Ectodermal cell (in vitro differentiated cells): ENCODE measurements around the gene MDH1B.
A peak's percentile ranks its signal among the peaks of the same experiment; 100 is the strongest.

ENCODE experiments used
- H3K27ac ChIP-seq: 2 replicates; pipeline ENCODE4 v1.7.0; 2013; ENCODE audit warnings: mild to moderate bottlenecking, low read depth, low read length; ENCODE audit not compliant: insufficient read depth, poor library complexity, severe bottlenecking
- H3K27me3 ChIP-seq: 2 replicates; pipeline ENCODE4 v1.7.0; 2013; ENCODE audit warnings: mild to moderate bottlenecking, low read length; ENCODE audit not compliant: insufficient read depth, control insufficient read depth, poor library complexity, severe bottlenecking
- H3K36me3 ChIP-seq: one replicate; pipeline ENCODE4 v1.7.0; 2013; ENCODE audit warnings: low read length; ENCODE audit not compliant: control insufficient read depth, insufficient read depth
- H3K4me1 ChIP-seq: one replicate; pipeline ENCODE4 v1.7.0; 2013; ENCODE audit warnings: low read length; ENCODE audit not compliant: control insufficient read depth, insufficient read depth
- H3K4me3 ChIP-seq: 2 replicates; pipeline ENCODE4 v1.7.0; 2013; ENCODE audit warnings: low read depth, low read length, control low read depth; ENCODE audit not compliant: insufficient read depth
- H3K9me3 ChIP-seq: 2 replicates; pipeline ENCODE4 v1.7.0; 2013; ENCODE audit warnings: mild to moderate bottlenecking, low read length, moderate library complexity; ENCODE audit not compliant: control insufficient read depth
- WGBS, 2 experiments: methylation state at CpG; one replicate each; pipeline ENCODE4 v1.1.7; 2013; ENCODE audit warnings: missing lambda C conversion rate in 2 of 2; 5-methylcytosine and 5-hydroxymethylcytosine counted together

Gene MDH1B

GRCh38 chr2:206766057-206766930 is 1.2 kb upstream of the MDH1B start:
- 42 to 46% methylated on average over 9 to 12 of the region's 12 CpGs for WGBS, 2 experiments
- Histone ChIP-seq H3K4me1 (no peaks in the 10 kb centered on the region), H3K4me3 (peak overlapping the region; percentile 97), H3K9me3 (no peaks in the 10 kb centered on the region), H3K27ac (no peak overlapping the region), H3K36me3 (no peaks in the 10 kb centered on the region), H3K27me3 (peaks cover 5% of the 10 kb centered on the region)

- peaks cover 5% of the 10 kb centered on the region for H3K27me3 ChIP-seq
- H3K4me3 ChIP-seq, result peak overlapping the region; percentile 97
- H3K36me3 ChIP-seq, result no peaks in the 10 kb centered on the region
- WGBS, 2 experiments, result 7 to 8% methylated on average over 18 of the region's 18 CpGs
- H3K4me1 ChIP-seq, result no peaks in the 10 kb centered on the region
- H3K9me3 ChIP-seq, result no peaks in the 10 kb centered on the region
- H3K27ac ChIP-seq, result no peak overlapping the region
Measured at GRCh38 chr2:206764673-206765241, 371 bp downstream of the MDH1B start.

GRCh38 chr2:206756816-206757215 is 8.3 kb downstream of the MDH1B start:
- no peak overlapping the region for H3K4me3 ChIP-seq
- H3K27ac ChIP-seq, result no peak overlapping the region
- no peaks in the 10 kb centered on the region for H3K36me3 ChIP-seq
- no peaks in the 10 kb centered on the region for H3K9me3 ChIP-seq
- WGBS, 2 experiments, result 60 to 69% methylated on average over 1 of the region's 1 CpG
- no peaks in the 10 kb centered on the region for H3K4me1 ChIP-seq
- peaks cover under 1% of the 10 kb centered on the region for H3K27me3 ChIP-seq

GRCh38 chr2:206740800-206741199 is 24.3 kb downstream of the MDH1B start:
- no peaks in the 10 kb centered on the region for H3K36me3 ChIP-seq
- WGBS, 2 experiments, result 65 to 78% methylated on average over 2 of the region's 2 CpGs
- H3K27me3 ChIP-seq, result no peaks in the 10 kb centered on the region
- no peaks in the 10 kb centered on the region for H3K4me1 ChIP-seq
- no peaks in the 10 kb centered on the region for H3K9me3 ChIP-seq
- H3K4me3 ChIP-seq, result no peak overlapping the region
- no peak overlapping the region for H3K27ac ChIP-seq

GRCh38 chr2:206739271-206739670 is 25.9 kb downstream of the MDH1B start:
- H3K27me3 ChIP-seq, result no peaks in the 10 kb centered on the region
- no peak overlapping the region for H3K4me3 ChIP-seq
- H3K9me3 ChIP-seq, result no peaks in the 10 kb centered on the region
- 78 to 87% methylated on average over 2 of the region's 2 CpGs for WGBS, 2 experiments
- no peaks in the 10 kb centered on the region for H3K36me3 ChIP-seq
- H3K27ac ChIP-seq, result no peak overlapping the region
- no peaks in the 10 kb centered on the region for H3K4me1 ChIP-seq

GRCh38 chr2:206736935-206737334 is 28.2 kb downstream of the MDH1B start:
- 94 to 95% methylated on average over 5 of the region's 5 CpGs for WGBS, 2 experiments
- no peaks in the 10 kb centered on the region for H3K36me3 ChIP-seq
- H3K27me3 ChIP-seq, result no peaks in the 10 kb centered on the region
- H3K4me1 ChIP-seq, result no peaks in the 10 kb centered on the region
- H3K9me3 ChIP-seq, result no peaks in the 10 kb centered on the region
- H3K4me3 ChIP-seq, result no peak overlapping the region
- no peak overlapping the region for H3K27ac ChIP-seq

- Histone ChIP-seq H3K9me3 (no peaks in the 10 kb centered on the region), H3K27ac (no peak overlapping the region), H3K4me3 (no peak overlapping the region), H3K36me3 (no peaks in the 10 kb centered on the region), H3K27me3 (no peaks in the 10 kb centered on the region), H3K4me1 (no peaks in the 10 kb centered on the region)
- WGBS, 2 experiments, result 89% methylated on average over 2 of the region's 2 CpGs
Measured at GRCh38 chr2:206733341-206733740, 31.8 kb downstream of the MDH1B start.

GRCh38 chr2:206728277-206729199 is 36.6 kb downstream of the MDH1B start:
- H3K4me1 ChIP-seq, result no peaks in the 10 kb centered on the region
- no peaks in the 10 kb centered on the region for H3K9me3 ChIP-seq
- H3K36me3 ChIP-seq, result no peaks in the 10 kb centered on the region
- WGBS, 2 experiments, result 92 to 94% methylated on average over 7 of the region's 7 CpGs
- no peaks in the 10 kb centered on the region for H3K27me3 ChIP-seq
- no peak overlapping the region for H3K4me3 ChIP-seq
- H3K27ac ChIP-seq, result no peak overlapping the region

- 90 to 96% methylated on average over 2 of the region's 2 CpGs for WGBS, 2 experiments
- no peak overlapping the region for H3K27ac ChIP-seq
- no peaks in the 10 kb centered on the region for H3K27me3 ChIP-seq
- H3K4me1 ChIP-seq, result no peaks in the 10 kb centered on the region
- no peak overlapping the region for H3K4me3 ChIP-seq
- H3K36me3 ChIP-seq, result no peaks in the 10 kb centered on the region
- no peaks in the 10 kb centered on the region for H3K9me3 ChIP-seq
Measured at GRCh38 chr2:206727287-206727686, 37.8 kb downstream of the MDH1B start.

- WGBS, 2 experiments, result 91 to 92% methylated on average over 1 of the region's 1 CpG
- H3K4me1 ChIP-seq, result no peaks in the 10 kb centered on the region
- H3K36me3 ChIP-seq, result no peaks in the 10 kb centered on the region
- no peak overlapping the region for H3K4me3 ChIP-seq
- no peaks in the 10 kb centered on the region for H3K9me3 ChIP-seq
- no peak overlapping the region for H3K27ac ChIP-seq
- no peaks in the 10 kb centered on the region for H3K27me3 ChIP-seq
Measured at GRCh38 chr2:206723288-206723687, 41.8 kb downstream of the MDH1B start.
